Fibroblast of gingiva (primary cell): ENCODE results near the gene C1GALT1.
A peak's percentile ranks its signal among the peaks of the same experiment; 100 is the strongest.

Source experiments
- DNase-seq: peaks from one replicate; pipeline ENCODE4 v3.0.0-alpha.2; 2011; ENCODE audit warnings: low read depth

C1GALT1 gene

GRCh38 chr7:7272294-7272693, 90.0 kb downstream of the C1GALT1 start:
- peak; percentile 36 for DNase-seq

GRCh38 chr7:7274782-7275181, 92.4 kb downstream of the C1GALT1 start:
- DNase-seq, result peak; percentile 45

- DNase-seq, result no peak
Measured at GRCh38 chr7:7276161-7276560, 93.8 kb downstream of the C1GALT1 start.

- DNase-seq, result no peak
Measured at GRCh38 chr7:7290429-7291122, 108.2 kb downstream of the C1GALT1 start.

GRCh38 chr7:7292085-7292484, 109.7 kb downstream of the C1GALT1 start:
- DNase-seq, result no peak

- no peak for DNase-seq
Measured at GRCh38 chr7:7292608-7293007, 110.3 kb downstream of the C1GALT1 start.

- DNase-seq, result no peak
Measured at GRCh38 chr7:7293092-7293491, 110.7 kb downstream of the C1GALT1 start.

GRCh38 chr7:7294911-7295310, 112.6 kb downstream of the C1GALT1 start:
- no peak for DNase-seq
